K562 (cell line): ENCODE measurements around the gene DYRK1A.

ENCODE experiments used
- EZH2 ChIP-seq: IDR thresholded peaks from 2 replicates; pipeline ENCODE4 v1.6.1; 2012; ENCODE audit warnings: low read depth, mild to moderate bottlenecking, inconsistent platforms, low read length, borderline replicate concordance
- FUS ChIP-seq: fragments of 200-400 bp; formaldehyde crosslinking; optimal IDR thresholded peaks from 2 replicates; pipeline ENCODE3; 2017; ENCODE audit warnings: low read depth, low read length
- POLR2AphosphoS5 ChIP-seq: IDR thresholded peaks from 2 replicates; pipeline ENCODE4 v1.6.1; 2011; ENCODE audit warnings: mild to moderate bottlenecking, low read depth, low read length, moderate library complexity; ENCODE audit not compliant: control insufficient read depth, insufficient read depth
- PTBP1 ChIP-seq: fragments of 200-400 bp; formaldehyde crosslinking; IDR thresholded peaks from 2 replicates; pipeline ENCODE4 v1.6.1; 2017; ENCODE audit warnings: low read depth, low read length
- RAD21 ChIP-seq, 2 experiments: fragments of 250-450 bp in 1 of 2; fragments of 450-650 bp in 1 of 2; sonication (Bioruptor Pico) in 1 of 2; formaldehyde crosslinking in 1 of 2; IDR thresholded peaks in 1 of 2; conservative IDR thresholded peaks in 1 of 2; 2 replicates each; pipeline versions ENCODE4 v1.4.0 to v1.8.0; 2020 to 2022; ENCODE audit warnings: mild to moderate bottlenecking in 2 of 2, moderate library complexity in 1 of 2
- SIN3A ChIP-seq, 2 experiments: fragments of 150-350 bp in 1 of 2; IDR thresholded peaks; 2 replicates each; pipeline ENCODE4 v1.6.1; 2011 to 2016; ENCODE audit warnings: borderline replicate concordance in 2 of 2, low read depth in 2 of 2, low read length in 2 of 2, mild to moderate bottlenecking in 2 of 2, moderate library complexity in 2 of 2; ENCODE audit not compliant: control insufficient read depth in 1 of 2
- SP2 ChIP-seq: IDR thresholded peaks from 2 replicates; pipeline ENCODE4 v1.6.1; 2011; ENCODE audit warnings: mild to moderate bottlenecking, low read depth, low read length, moderate library complexity; ENCODE audit not compliant: poor library complexity, severe bottlenecking; ENCODE audit errors: extremely low read depth
- ZNF589 ChIP-seq: fragments of 200-800 bp; sonication (Bioruptor generic); IDR thresholded peaks from 2 replicates; pipeline ENCODE4 v1.6.1; 2016; ENCODE audit warnings: low read depth, missing genetic modification characterization, missing compliant biosample characterization
- ZNF707 ChIP-seq: fragments of 250-450 bp; sonication (Bioruptor Pico); conservative IDR thresholded peaks from 2 replicates; pipeline ENCODE4 v1.8.0; 2022; ENCODE audit warnings: inconsistent platforms, mild to moderate bottlenecking, moderate library complexity
- TF ChIP-seq, protein P1 (sequence below): fragments of 450-650 bp; formaldehyde crosslinking; IDR thresholded peaks from 2 replicates; pipeline ENCODE4 v1.4.0; 2022; ENCODE audit warnings: missing genetic modification characterization
- TF ChIP-seq, protein P2 (sequence below): sonication (generic); formaldehyde crosslinking; IDR thresholded peaks from 2 replicates; pipeline ENCODE4 v1.8.0; 2022; ENCODE audit warnings: mild to moderate bottlenecking, missing genetic modification reagents
- TF ChIP-seq, protein P3 (sequence below): sonication (generic); formaldehyde crosslinking; IDR thresholded peaks from 2 replicates; pipeline ENCODE4 v1.9.0; 2022; ENCODE audit warnings: mild to moderate bottlenecking, missing genetic modification reagents

DNA sequence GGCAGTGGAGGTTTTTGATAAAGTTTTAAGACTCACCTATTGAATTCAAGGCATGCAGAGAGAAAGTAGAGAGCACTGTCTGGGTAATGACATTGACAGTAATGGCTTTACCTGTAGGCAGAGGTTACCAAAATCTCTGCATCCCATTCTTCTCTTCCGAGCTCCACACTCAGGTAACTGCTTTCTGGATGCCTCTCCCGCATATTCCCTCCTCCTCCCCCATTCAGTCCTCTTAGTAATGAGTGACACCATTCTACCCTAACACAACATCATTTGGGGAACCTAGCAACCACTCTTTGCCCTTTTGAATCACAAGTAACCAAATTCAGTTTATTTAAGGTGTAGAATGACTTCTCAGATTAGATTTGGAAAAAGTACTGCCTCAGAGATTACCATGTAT lies 56.5 kb downstream of the DYRK1A start:
- TF ChIP-seq ZNF589 (CRISPR knock-in tag) (no peak), POLR2AphosphoS5 (no peak), EZH2 (no peak), RAD21 (CRISPR knock-in tag; conservative IDR thresholded peaks at IDR 0.05 in 1 of 2, IDR thresholded peaks at IDR 0.05 in 1 of 2) (no peak), ZNF707 (CRISPR knock-in tag) (no peak), PTBP1 (no peak), FUS (no peak), SIN3A (IDR thresholded peaks at IDR 0.05; ENCODE audit: borderline replicate concordance in 2 of 2, control insufficient read depth in 1 of 2, low read depth in 2 of 2, low read length in 2 of 2) (no peak), SP2 (no peak)
- TF ChIP-seq, protein P1, sequence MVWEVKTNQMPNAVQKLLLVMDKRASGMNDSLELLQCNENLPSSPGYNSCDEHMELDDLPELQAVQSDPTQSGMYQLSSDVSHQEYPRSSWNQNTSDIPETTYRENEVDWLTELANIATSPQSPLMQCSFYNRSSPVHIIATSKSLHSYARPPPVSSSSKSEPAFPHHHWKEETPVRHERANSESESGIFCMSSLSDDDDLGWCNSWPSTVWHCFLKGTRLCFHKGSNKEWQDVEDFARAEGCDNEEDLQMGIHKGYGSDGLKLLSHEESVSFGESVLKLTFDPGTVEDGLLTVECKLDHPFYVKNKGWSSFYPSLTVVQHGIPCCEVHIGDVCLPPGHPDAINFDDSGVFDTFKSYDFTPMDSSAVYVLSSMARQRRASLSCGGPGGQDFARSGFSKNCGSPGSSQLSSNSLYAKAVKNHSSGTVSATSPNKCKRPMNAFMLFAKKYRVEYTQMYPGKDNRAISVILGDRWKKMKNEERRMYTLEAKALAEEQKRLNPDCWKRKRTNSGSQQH (CRISPR knock-in tag): no peak
- TF ChIP-seq, protein P2, sequence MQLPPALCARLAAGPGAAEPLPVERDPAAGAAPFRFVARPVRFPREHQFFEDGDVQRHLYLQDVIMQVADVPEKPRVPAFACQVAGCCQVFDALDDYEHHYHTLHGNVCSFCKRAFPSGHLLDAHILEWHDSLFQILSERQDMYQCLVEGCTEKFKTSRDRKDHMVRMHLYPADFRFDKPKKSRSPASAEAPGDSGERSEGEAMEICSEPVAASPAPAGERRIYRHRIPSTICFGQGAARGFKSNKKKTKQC (CRISPR knock-in tag): no peak
- TF ChIP-seq, protein P3, sequence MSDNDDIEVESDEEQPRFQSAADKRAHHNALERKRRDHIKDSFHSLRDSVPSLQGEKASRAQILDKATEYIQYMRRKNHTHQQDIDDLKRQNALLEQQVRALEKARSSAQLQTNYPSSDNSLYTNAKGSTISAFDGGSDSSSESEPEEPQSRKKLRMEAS (CRISPR knock-in tag): no peak
